HG02571 (cell line): Measurements from ENCODE around the gene HNRNPM.
"Not testable (repeated sequence)": the region's sequence is repeated elsewhere in the genome, so short reads cannot be mapped to it uniquely, and the experiment has no call there.

ENCODE experiments used
- ATAC-seq: cut with Tn5 transposase; IDR thresholded peaks from one replicate; pipeline ENCODE4 v1.9.1; 2021; ENCODE audit warnings: mild to moderate bottlenecking, moderate library complexity; ENCODE audit not compliant: unreplicated experiment

HNRNPM gene

DNA sequence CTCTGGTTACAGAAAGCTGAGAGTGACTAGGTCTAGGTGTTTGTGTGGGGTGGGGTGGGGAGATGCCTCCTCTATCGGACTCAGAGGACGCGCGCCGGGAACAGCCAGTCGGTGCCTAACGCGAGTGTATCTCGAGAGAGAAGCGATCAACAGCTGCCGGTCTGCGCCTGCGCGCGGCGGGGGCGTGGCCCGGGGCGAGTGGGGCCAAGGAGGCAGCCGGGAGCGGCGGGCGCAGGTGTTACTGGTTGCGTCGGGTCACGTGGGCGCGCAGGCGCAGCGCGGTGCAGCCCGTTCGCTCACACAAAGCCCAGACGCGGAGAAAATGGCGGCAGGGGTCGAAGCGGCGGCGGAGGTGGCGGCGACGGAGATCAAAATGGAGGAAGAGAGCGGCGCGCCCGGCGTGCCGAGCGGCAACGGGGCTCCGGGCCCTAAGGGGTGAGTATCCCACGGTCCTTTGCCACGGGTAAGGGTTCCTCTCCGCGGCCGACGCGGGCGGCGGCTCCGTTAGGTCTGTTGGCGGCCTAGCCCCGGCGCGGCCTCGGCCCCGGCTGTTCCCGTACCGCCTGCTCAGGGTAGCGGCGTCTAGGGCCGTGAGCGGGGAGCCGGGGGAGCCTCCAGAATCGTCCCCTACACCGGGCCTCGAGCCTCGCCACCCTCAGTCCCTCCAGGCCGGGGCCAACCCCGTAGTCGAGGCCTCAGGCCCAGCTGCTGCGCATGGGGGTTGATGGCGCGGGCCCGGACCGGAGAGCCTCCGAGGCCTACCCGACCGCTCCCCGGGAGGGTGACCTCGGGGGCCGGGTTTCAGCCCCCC, at the start of gene HNRNPM:
TSS of gene HNRNPM (plus strand) at position 299 of the 811 bp plus-strand sequence. CDS start at position 323, 24 bp downstream.
- ATAC-seq, result peak; percentile 82

GRCh38 chr19:8395621-8396082, 49.1 kb upstream of the HNRNPM start:
- no peak for ATAC-seq

- no peak for ATAC-seq
These were observed 48.6 kb upstream of the HNRNPM start for GRCh38 chr19:8396185-8396562.

DNA sequence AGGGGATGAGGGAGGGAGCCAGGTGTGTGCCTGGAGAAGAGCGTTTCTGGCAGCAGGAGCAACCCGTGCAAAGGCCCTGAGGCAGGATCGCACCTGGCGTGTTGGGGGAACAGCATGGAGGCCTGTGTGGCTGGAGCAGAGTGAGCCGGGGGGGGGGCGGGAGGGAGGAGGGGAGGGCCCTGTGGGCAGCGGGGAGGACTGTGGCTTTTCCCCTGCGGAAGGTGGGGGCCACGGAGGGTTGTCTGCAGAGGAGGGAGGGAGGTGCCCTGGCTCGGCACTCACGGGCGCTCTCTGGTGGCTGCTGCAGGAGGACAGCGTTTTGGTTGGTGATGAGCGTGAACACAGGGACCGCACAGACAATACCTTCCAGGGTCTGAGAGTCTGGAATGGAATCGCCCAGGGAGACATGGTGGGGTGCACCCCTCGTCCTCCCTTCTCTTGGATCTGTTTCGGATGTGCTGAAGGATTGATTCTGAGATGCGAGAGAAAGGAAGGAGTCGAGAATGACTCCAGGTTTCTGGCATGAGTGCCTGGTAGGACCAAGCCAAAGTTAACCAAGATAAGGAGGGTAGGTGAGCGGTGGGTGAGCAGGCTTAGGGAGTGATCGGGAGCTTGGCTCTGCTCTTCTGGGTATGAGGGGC, 48.1 kb upstream of the HNRNPM start:
- ATAC-seq, result no peak

DNA sequence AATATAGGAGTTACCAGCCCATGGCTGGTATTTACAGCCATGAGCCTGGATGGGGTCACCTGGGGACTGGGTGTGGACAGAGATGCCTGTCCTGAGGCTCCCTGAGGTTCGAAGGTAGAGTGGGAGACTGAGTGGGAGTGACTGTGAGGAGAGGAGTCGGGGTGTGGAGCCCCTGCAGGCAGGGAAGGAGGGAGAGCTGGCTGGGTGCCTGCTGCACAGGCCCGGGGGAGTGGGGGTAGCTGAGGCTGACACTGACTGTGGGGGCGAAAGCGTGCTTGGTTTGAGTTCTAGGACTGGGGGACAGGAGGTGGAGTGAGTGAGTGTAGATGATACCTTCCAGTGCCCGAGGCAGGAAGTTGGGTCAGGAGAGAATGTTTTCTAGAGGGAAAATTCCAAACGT, 47.5 kb upstream of the HNRNPM start:
- no peak for ATAC-seq

DNA sequence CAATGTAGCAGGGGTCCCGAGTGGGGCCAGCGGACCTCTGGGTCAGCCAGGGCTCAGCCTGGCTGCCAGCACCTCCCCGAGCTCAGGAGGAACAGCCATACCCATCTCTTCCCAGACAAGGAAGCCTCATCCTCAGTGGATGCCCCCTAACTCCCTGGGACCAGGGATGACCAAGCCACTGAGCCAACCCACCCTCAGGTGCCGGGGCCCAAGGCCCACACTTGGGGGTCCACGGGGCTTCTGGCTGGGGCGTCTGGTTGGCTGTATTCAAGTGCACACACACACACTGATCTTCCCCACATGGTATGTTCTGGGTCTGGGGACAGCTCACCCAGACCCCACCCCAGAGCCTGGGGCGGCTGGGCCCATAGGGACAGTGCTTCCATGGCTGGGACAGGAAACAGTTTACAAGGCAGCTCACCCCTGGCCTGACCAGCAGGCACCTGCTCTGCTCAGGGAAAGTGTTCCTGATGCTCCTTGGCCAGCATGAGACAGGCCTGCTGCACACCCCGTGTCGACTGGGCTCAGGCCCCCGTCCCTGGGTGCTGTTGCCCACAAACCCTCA, 46.9 kb upstream of the HNRNPM start:
- no peak for ATAC-seq

DNA sequence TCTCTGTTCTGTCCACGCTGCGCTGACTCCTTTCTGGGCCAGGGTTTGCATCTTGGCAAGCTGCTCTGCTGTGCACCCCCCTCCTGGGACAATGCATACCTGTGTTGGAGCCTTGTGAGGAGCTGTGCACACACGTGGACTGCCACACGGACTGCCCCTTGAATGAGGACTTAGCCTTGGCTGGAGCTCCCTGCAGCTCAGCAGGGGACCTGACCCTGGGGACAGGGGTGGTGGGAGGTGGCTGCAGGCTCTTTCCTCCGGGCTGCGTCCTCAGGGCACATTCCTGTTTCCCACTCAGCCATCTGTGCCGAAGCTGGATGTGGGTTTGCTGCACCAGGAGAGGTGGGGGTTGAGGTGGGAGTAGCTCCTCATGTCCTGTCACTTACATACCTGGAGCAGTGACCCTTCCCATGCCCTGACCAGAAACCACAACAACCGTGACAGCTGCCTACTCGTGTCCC, 46.4 kb upstream of the HNRNPM start:
- no peak for ATAC-seq

DNA sequence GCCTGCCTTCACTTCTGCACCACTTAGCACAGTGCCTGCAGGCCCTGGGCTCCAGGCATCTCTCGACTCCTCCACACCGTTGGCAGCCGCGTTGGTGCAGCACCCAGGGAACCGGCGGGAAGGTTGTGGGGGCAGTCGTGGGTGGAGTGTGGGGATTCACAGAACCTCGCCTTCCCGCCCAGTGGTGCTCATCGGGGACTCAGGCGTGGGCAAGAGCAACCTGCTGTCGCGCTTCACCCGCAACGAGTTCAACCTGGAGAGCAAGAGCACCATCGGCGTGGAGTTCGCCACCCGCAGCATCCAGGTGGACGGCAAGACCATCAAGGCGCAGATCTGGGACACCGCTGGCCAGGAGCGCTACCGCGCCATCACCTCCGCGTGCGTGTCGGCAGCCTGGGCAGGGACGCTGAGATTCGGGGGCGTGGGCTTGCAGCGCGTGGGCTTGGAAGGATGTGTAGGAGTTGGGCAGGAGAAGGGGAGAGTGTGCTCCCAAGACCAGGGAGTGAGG, 45.0 kb upstream of the HNRNPM start:
- no peak for ATAC-seq

GRCh38 chr19:8401981-8402411, 42.8 kb upstream of the HNRNPM start:
- no peak for ATAC-seq

DNA sequence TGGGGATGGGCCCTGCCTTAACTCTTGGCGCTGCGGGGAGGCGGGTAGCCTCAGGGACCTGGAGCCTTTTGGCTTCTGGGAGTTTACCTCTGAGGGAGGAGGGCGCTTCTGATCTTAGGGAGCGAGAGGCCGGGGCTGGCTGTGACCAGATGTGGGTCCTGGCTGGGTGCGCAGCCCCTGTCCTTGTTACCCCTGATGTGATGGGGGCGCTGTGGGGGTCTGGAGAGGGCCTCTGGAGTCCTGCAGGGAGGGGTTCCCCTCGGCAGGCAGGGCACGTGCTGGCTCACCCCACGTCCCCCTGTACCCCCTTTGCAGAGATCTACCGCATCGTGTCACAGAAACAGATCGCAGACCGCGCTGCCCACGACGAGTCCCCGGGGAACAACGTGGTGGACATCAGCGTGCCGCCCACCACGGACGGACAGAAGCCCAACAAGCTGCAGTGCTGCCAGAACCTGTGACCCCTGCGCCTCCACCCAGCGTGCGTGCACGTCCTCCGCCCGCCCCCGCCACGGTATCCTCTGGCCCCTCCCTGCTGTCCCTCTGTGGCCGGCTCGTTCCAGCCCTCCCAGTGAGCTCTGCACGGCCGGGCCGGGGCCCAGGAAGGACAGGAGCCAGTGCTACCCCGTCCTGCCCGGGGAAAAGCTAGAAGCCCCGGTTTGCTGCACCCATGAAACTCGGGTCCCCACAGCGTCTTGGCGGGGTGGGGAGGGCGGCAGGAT, 41.5 kb upstream of the HNRNPM start:
- ATAC-seq, result no peak

DNA sequence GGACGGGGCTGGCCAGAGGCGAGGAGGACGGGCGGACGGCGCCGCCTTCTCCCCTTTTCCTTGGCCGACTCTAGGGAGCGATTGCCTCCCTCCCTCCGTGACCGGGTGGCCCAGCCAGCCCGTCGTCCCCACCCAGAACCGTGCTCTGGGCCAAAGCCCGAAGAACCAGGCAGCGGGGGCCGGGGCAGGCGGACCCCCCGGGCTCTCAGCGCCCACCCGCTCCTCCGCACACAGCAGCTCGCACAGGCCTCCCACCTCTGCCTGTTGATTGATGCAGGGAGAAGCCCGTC, 41.0 kb upstream of the HNRNPM start:
- ATAC-seq, result no peak

GRCh38 chr19:8404391-8405151, 40.2 kb upstream of the HNRNPM start:
- ATAC-seq, result no peak

GRCh38 chr19:8410718-8411117, 34.1 kb upstream of the HNRNPM start:
- ATAC-seq, result not testable (repeated sequence)

- peak; percentile 98 for ATAC-seq
These were observed 31.8 kb upstream of the HNRNPM start, which contains the start of gene MARCHF2 for GRCh38 chr19:8412783-8413628. Gene MARCHF2 (plus strand): TSS chr19:8413305. CDS start chr19:8421841, 8,536 bp downstream.

GRCh38 chr19:8413629-8413995, 31.2 kb upstream of the HNRNPM start:
- ATAC-seq, result no peak

GRCh38 chr19:8416796-8417195, 28.0 kb upstream of the HNRNPM start:
- ATAC-seq, result no peak

- no peak for ATAC-seq
These were observed 23.0 kb upstream of the HNRNPM start for GRCh38 chr19:8421484-8422461.

DNA sequence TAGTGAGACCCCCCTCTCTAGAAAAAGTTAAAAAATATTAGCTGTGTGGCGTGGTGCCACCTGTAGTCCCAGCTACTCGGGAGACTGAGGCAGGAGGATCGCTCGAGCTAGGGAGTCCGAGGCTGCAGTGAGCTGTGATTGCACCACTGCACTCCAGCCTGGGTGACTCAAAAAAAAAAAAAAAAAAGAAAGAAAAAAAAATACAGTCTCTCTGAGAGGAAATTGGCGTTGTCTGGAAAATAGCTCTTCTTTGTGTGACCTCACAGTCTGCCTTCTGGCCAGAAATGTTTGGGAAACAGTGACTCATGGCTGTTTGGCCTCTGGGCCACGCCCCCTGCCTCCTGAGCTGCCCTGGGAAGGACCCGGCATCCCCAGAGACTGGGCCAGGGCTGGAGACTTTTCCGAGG, 21.0 kb upstream of the HNRNPM start:
- no peak for ATAC-seq
